ENCODE measurements around the gene SUMO3.

SUMO3 gene

DNA sequence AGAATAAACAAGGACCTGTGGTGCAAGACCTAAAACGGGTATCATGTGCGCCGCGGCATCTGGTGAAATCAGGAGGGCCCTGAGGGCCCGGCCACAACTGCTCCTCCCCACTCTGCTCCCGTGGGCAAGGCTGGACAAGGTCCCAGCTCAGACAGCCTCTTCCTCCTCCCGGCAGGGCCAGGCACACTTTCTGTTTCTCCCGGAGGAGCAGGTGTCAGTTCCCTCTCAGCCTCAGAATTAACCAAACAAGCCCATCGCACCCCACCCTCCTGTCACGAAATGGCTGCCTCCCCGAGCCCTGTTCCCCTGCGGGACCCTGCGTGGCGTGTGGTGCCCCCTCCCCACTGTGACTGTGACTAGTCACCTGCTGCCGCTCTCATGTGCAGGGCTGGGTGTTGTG is 40.4 kb upstream of the SUMO3 start:
- no peaks in the 10 kb centered on the region for H3K4me1 ChIP-seq (ENCODE audit: insufficient read depth, low read length, severe bottlenecking)

DNA sequence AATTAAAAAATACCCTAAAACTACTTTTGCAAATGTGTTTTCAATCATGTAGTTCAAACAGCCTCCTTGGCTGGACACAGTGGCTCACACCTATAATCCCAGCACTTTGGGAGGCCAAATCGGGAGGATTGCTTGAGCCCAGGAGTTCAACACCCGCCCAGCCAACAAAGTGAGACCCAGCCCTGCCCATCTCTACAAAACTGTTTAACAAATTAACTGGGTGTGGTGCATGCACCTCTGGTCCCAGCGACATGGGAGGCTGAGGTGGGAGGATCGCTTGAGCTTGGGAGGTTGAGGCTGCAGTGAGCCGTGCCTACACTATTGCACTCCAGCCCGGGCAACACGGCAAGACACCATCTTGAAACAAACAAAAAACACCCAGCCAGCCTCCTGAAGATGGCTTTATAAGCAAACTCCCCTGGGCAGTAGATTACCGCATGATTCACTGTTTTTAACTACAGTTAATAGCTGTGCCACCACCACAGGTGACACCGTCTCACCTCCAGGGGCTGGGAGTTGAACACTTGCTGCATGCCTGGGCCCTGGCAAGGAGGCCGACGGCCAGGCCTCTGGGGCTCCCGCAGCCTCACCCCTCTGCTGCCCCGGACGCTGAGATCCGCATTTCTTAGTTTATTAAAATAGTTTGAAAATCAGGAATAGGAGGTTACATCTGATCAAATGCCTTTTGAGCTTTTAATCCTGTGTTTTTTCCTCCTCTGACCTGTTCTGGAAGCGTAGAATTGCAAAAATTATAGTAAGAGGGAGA is 39.4 kb upstream of the SUMO3 start:
- Histone ChIP-seq H3K4me3 (ENCODE audit: low read depth, low read length, poor library complexity, severe bottlenecking) (no peak overlapping the region), H3K9me3 (ENCODE audit: low read length) (no peaks in the 10 kb centered on the region), H3F3A (ENCODE audit: insufficient read depth, low read length) (no peaks in the 10 kb centered on the region), H2AFZ (ENCODE audit: low read length) (no peak overlapping the region), H3K27me3 (ENCODE audit: insufficient read depth, low read length) (no peaks in the 10 kb centered on the region), H3K79me2 (ENCODE audit: insufficient read depth, low read length) (no peaks in the 10 kb centered on the region), H3K9me2 (ENCODE audit: low read depth, low read length) (no peaks in the 10 kb centered on the region), H3K27ac (ENCODE audit: low read depth, low read length, poor library complexity, severe bottlenecking) (no peak overlapping the region), H4K20me1 (ENCODE audit: insufficient read depth, low read length) (no peaks in the 10 kb centered on the region), H3K4me2 (ENCODE audit: low read length) (no peak overlapping the region), H3K4me1 (ENCODE audit: insufficient read depth, low read length, severe bottlenecking) (no peaks in the 10 kb centered on the region), H3K36me3 (ENCODE audit: insufficient read depth, low read length) (peaks cover 39% of the 10 kb centered on the region), H3K9ac (ENCODE audit: low read length) (no peak overlapping the region)
- no peak for TF ChIP-seq EZH2 (IDR thresholded peaks at IDR 0.05; ENCODE audit: borderline replicate concordance, low read length)
- TF ChIP-seq, protein P1, sequence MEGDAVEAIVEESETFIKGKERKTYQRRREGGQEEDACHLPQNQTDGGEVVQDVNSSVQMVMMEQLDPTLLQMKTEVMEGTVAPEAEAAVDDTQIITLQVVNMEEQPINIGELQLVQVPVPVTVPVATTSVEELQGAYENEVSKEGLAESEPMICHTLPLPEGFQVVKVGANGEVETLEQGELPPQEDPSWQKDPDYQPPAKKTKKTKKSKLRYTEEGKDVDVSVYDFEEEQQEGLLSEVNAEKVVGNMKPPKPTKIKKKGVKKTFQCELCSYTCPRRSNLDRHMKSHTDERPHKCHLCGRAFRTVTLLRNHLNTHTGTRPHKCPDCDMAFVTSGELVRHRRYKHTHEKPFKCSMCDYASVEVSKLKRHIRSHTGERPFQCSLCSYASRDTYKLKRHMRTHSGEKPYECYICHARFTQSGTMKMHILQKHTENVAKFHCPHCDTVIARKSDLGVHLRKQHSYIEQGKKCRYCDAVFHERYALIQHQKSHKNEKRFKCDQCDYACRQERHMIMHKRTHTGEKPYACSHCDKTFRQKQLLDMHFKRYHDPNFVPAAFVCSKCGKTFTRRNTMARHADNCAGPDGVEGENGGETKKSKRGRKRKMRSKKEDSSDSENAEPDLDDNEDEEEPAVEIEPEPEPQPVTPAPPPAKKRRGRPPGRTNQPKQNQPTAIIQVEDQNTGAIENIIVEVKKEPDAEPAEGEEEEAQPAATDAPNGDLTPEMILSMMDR (IDR thresholded peaks at IDR 0.05; ENCODE audit: low read length): no peak

More for the DNA sequence above, 40.4 kb upstream of the SUMO3 start:
- Histone ChIP-seq H3K36me3 (ENCODE audit: insufficient read depth, low read length) (peaks cover 39% of the 10 kb centered on the region), H3K79me2 (ENCODE audit: insufficient read depth, low read length) (no peaks in the 10 kb centered on the region), H3K9me3 (ENCODE audit: low read length) (no peaks in the 10 kb centered on the region), H3K27ac (ENCODE audit: low read depth, low read length, poor library complexity, severe bottlenecking) (no peak overlapping the region), H3K27me3 (ENCODE audit: insufficient read depth, low read length) (no peaks in the 10 kb centered on the region), H2AFZ (ENCODE audit: low read length) (no peak overlapping the region), H3F3A (ENCODE audit: insufficient read depth, low read length) (no peaks in the 10 kb centered on the region), H3K9ac (ENCODE audit: low read length) (no peak overlapping the region), H3K9me2 (ENCODE audit: low read depth, low read length) (no peaks in the 10 kb centered on the region), H4K20me1 (ENCODE audit: insufficient read depth, low read length) (no peaks in the 10 kb centered on the region), H3K4me2 (ENCODE audit: low read length) (no peak overlapping the region), H3K4me3 (ENCODE audit: low read depth, low read length, poor library complexity, severe bottlenecking) (no peak overlapping the region)
- TF ChIP-seq EZH2 (IDR thresholded peaks at IDR 0.05; ENCODE audit: borderline replicate concordance, low read length): no peak
- TF ChIP-seq, protein P1 (IDR thresholded peaks at IDR 0.05; ENCODE audit: low read length): no peak

DNA sequence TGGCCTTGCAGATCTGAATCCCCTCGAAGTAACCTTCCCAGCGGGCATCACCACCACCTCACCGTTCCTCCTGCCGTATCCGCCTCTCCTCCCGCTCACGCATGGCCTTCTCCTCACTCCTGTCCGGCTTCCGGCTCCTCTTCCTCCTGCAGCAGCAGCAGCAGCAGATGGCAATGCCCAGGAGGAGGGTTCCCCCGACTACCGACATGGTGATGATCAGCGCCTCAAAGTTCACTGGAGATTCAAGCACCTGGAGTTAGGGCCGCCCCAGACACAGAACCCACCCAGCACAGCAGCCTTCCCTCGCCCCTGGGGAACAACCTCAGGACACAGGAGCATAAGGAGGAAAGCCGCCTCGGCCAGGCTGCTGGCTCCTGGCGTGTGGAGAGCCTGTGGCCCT is 38.3 kb upstream of the SUMO3 start:
- Histone ChIP-seq H3K36me3 (ENCODE audit: insufficient read depth, low read length) (peaks cover 45% of the 10 kb centered on the region), H3K9me3 (ENCODE audit: low read length) (no peaks in the 10 kb centered on the region), H3K27ac (ENCODE audit: low read depth, low read length, poor library complexity, severe bottlenecking) (no peak overlapping the region), H3K4me1 (ENCODE audit: insufficient read depth, low read length, severe bottlenecking) (no peaks in the 10 kb centered on the region), H3K4me3 (ENCODE audit: low read depth, low read length, poor library complexity, severe bottlenecking) (no peak overlapping the region), H3K9me2 (ENCODE audit: low read depth, low read length) (no peaks in the 10 kb centered on the region), H4K20me1 (ENCODE audit: insufficient read depth, low read length) (no peaks in the 10 kb centered on the region), H3F3A (ENCODE audit: insufficient read depth, low read length) (no peaks in the 10 kb centered on the region), H3K79me2 (ENCODE audit: insufficient read depth, low read length) (no peaks in the 10 kb centered on the region), H3K9ac (ENCODE audit: low read length) (no peak overlapping the region), H2AFZ (ENCODE audit: low read length) (no peak overlapping the region), H3K4me2 (ENCODE audit: low read length) (no peak overlapping the region), H3K27me3 (ENCODE audit: insufficient read depth, low read length) (no peaks in the 10 kb centered on the region)
- TF ChIP-seq, protein P1 (IDR thresholded peaks at IDR 0.05; ENCODE audit: low read length): no peak
- no peak for TF ChIP-seq EZH2 (IDR thresholded peaks at IDR 0.05; ENCODE audit: borderline replicate concordance, low read length)

All from OCI-LY1 (cell line).